Measurements from ENCODE around the gene NEMF.
"Not testable (repeated sequence)": the region's sequence is repeated elsewhere in the genome, so short reads cannot be mapped to it uniquely, and the experiment has no call there.

Gene NEMF

DNA sequence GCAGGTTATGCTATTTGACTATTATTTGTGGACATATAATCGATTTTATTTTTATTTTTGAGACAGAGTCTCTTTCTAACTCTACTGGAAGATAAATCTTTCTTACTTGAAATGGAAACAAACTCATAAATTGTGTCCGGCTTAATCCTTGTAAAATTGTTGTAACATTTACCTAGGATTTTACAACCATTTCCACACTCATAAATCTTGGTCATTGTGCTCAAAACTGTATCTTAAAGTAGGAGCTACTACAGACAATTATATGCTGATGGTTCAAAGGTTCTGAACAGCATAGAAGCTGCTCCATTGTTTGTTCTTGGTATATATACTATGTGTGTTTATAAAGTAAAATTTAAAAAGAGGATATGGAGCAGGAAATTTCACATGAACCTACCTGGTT, 35.7 kb upstream of the NEMF start:
- Histone ChIP-seq H3K9ac (ENCODE audit: low read depth, low read length) (no peak overlapping the region), H3K4me1 (ENCODE audit: insufficient read depth, low read length) (peaks cover 11% of the 10 kb centered on the region), H3K9me3 (ENCODE audit: control insufficient read depth, insufficient read depth, low read length) (no peaks in the 10 kb centered on the region), H3K36me3 (ENCODE audit: insufficient read depth, low read length) (no peaks in the 10 kb centered on the region)

GRCh38 chr14:49886523-49886922, 33.9 kb upstream of the NEMF start:
- no peak overlapping the region for H3K9ac ChIP-seq (ENCODE audit: low read depth, low read length)
- H3K4me1 ChIP-seq (ENCODE audit: insufficient read depth, low read length), result peaks cover 16% of the 10 kb centered on the region
- no peaks in the 10 kb centered on the region for H3K9me3 ChIP-seq (ENCODE audit: control insufficient read depth, insufficient read depth, low read length)
- no peaks in the 10 kb centered on the region for H3K36me3 ChIP-seq (ENCODE audit: insufficient read depth, low read length)

- Histone ChIP-seq H3K9ac (ENCODE audit: low read depth, low read length) (no peak overlapping the region), H3K9me3 (ENCODE audit: control insufficient read depth, insufficient read depth, low read length) (no peaks in the 10 kb centered on the region), H3K4me1 (ENCODE audit: insufficient read depth, low read length) (peaks cover 19% of the 10 kb centered on the region), H3K36me3 (ENCODE audit: insufficient read depth, low read length) (no peaks in the 10 kb centered on the region)
These were observed 30.5 kb upstream of the NEMF start for GRCh38 chr14:49882826-49883694.

- H3K4me1 ChIP-seq (ENCODE audit: insufficient read depth, low read length), result peaks cover 19% of the 10 kb centered on the region
- H3K9me3 ChIP-seq (ENCODE audit: control insufficient read depth, insufficient read depth, low read length), result no peaks in the 10 kb centered on the region
- no peak overlapping the region for H3K9ac ChIP-seq (ENCODE audit: low read depth, low read length)
- H3K36me3 ChIP-seq (ENCODE audit: insufficient read depth, low read length), result no peaks in the 10 kb centered on the region
These were observed 28.9 kb upstream of the NEMF start for GRCh38 chr14:49881350-49882001.

- Histone ChIP-seq H3K9ac (ENCODE audit: low read depth, low read length) (no peak overlapping the region), H3K4me1 (ENCODE audit: insufficient read depth, low read length) (peaks cover 19% of the 10 kb centered on the region)
These were observed 27.9 kb upstream of the NEMF start for GRCh38 chr14:49880267-49881064.

DNA sequence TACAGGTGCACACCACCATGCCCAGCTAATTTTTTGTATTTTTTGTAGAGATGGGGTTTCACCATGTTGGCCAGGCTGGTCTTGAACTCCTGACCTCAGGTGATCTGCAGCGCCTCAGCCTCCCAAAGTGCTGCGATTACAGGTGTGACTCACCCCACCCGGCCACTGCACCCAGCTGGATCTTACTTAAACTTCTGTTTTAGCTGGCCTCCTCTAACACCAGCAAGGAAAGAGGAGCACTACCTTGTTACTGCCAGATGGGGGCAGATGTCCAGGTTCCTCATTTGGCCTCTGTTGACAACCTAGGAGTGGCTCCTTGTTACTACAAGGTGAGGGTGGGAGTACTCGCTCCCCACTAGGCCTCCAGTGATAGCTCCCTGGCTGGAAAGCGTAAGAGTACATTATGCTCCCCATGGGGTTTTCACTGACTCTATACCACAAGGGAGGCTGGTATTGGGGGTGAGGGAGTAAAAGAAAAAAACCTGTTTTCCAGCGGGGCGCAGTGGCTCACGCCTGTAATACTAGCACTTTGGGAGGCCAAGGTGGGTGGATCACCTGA, 27.1 kb upstream of the NEMF start:
- no peak overlapping the region for H3K9ac ChIP-seq (ENCODE audit: low read depth, low read length)
- H3K9me3 ChIP-seq (ENCODE audit: control insufficient read depth, insufficient read depth, low read length), result no peaks in the 10 kb centered on the region
- peaks cover 19% of the 10 kb centered on the region for H3K4me1 ChIP-seq (ENCODE audit: insufficient read depth, low read length)
- no peaks in the 10 kb centered on the region for H3K36me3 ChIP-seq (ENCODE audit: insufficient read depth, low read length)

More at GRCh38 chr14:49880267-49881064, 27.9 kb upstream of the NEMF start:
- Histone ChIP-seq H3K36me3 (ENCODE audit: insufficient read depth, low read length) (no peaks in the 10 kb centered on the region), H3K9me3 (ENCODE audit: control insufficient read depth, insufficient read depth, low read length) (no peaks in the 10 kb centered on the region)

DNA sequence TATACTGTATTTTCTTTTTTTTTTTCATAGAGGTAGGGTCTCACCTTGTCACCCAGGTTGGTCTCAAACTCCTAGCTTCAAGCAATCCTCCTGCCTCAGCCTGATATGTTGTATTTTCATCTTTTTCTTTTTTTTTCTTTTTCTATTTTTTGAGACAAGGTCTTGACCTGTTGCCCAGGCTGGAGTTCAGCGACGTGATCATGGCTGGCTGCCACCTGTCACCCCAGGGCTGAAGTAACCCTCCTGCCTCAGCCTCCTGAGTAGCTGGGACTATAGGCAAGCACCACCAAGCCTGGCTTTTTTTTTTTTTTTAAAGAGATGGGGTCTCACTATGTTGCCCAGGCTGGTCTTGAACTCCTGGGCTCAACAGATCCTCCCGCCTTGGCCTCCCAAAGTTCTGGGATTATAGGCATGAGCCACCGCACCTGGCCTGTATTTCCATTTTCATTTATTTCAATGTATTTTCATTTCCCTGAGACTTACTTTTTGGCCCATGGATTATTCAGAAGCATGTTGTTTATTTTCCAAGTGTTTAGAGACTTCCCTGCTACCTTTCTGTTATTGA, 24.1 kb upstream of the NEMF start:
- peaks cover 4% of the 10 kb centered on the region; the same call in 1 of the 2 replicates for H3K4me1 ChIP-seq (ENCODE audit: insufficient read depth, low read length)
- H3K9ac ChIP-seq (ENCODE audit: low read depth, low read length), result no peak overlapping the region
- H3K36me3 ChIP-seq (ENCODE audit: insufficient read depth, low read length), result no peaks in the 10 kb centered on the region
- no peaks in the 10 kb centered on the region for H3K9me3 ChIP-seq (ENCODE audit: control insufficient read depth, insufficient read depth, low read length)

DNA sequence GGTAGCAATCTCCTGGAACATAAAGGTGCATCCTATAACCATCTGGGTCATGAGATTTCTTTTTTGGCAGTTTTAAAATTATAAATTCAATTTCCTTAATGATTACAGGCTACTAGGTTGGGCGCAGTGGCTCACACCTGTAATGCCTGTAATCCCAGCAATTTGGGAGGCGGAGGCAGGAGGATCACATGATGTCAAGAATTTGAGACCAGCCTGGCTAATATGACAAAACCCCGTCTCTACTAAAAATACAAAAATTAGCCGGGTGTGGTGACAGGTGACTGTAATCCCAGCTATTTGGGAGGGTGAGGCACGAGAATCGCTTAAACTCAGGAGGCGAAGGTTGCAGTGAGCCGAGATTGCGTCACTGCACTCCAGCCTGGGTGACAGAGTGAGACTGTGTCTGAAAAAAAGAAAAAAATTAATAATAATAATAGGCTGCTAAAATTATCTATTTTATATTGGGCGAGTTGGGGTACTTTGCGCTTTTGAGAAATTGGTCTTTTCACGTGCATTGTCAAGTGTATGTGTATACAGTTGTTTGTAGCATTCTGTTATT, 23.1 kb upstream of the NEMF start:
- H3K4me1 ChIP-seq (ENCODE audit: insufficient read depth, low read length), result no peaks in the 10 kb centered on the region
- H3K9ac ChIP-seq (ENCODE audit: low read depth, low read length), result no peak overlapping the region

GRCh38 chr14:49873548-49873947, 21.0 kb upstream of the NEMF start:
- H3K36me3 ChIP-seq (ENCODE audit: insufficient read depth, low read length); H3K9me3 ChIP-seq (ENCODE audit: control insufficient read depth, insufficient read depth, low read length); H3K4me1 ChIP-seq (ENCODE audit: insufficient read depth, low read length); H3K9ac ChIP-seq (ENCODE audit: low read depth, low read length): not testable (repeated sequence)

More for the DNA sequence above, 23.1 kb upstream of the NEMF start:
- Histone ChIP-seq H3K36me3 (ENCODE audit: insufficient read depth, low read length) (no peaks in the 10 kb centered on the region), H3K9me3 (ENCODE audit: control insufficient read depth, insufficient read depth, low read length) (no peaks in the 10 kb centered on the region)

- no peaks in the 10 kb centered on the region for H3K36me3 ChIP-seq (ENCODE audit: insufficient read depth, low read length)
- H3K9ac ChIP-seq (ENCODE audit: low read depth, low read length), result no peak overlapping the region
- H3K4me1 ChIP-seq (ENCODE audit: insufficient read depth, low read length), result peaks cover 4% of the 10 kb centered on the region; the same call in 1 of the 2 replicates
- H3K9me3 ChIP-seq (ENCODE audit: control insufficient read depth, insufficient read depth, low read length), result no peaks in the 10 kb centered on the region
These were observed 18.3 kb upstream of the NEMF start for GRCh38 chr14:49870908-49871307.

GRCh38 chr14:49868720-49869114, 16.1 kb upstream of the NEMF start:
- peak overlapping the region; percentile 90; the same call in 1 of the 2 replicates for H3K9ac ChIP-seq (ENCODE audit: low read depth, low read length)
- H3K9me3 ChIP-seq (ENCODE audit: control insufficient read depth, insufficient read depth, low read length), result no peaks in the 10 kb centered on the region
- H3K36me3 ChIP-seq (ENCODE audit: insufficient read depth, low read length), result no peaks in the 10 kb centered on the region
- peaks cover 4% of the 10 kb centered on the region; the same call in 1 of the 2 replicates for H3K4me1 ChIP-seq (ENCODE audit: insufficient read depth, low read length)

DNA sequence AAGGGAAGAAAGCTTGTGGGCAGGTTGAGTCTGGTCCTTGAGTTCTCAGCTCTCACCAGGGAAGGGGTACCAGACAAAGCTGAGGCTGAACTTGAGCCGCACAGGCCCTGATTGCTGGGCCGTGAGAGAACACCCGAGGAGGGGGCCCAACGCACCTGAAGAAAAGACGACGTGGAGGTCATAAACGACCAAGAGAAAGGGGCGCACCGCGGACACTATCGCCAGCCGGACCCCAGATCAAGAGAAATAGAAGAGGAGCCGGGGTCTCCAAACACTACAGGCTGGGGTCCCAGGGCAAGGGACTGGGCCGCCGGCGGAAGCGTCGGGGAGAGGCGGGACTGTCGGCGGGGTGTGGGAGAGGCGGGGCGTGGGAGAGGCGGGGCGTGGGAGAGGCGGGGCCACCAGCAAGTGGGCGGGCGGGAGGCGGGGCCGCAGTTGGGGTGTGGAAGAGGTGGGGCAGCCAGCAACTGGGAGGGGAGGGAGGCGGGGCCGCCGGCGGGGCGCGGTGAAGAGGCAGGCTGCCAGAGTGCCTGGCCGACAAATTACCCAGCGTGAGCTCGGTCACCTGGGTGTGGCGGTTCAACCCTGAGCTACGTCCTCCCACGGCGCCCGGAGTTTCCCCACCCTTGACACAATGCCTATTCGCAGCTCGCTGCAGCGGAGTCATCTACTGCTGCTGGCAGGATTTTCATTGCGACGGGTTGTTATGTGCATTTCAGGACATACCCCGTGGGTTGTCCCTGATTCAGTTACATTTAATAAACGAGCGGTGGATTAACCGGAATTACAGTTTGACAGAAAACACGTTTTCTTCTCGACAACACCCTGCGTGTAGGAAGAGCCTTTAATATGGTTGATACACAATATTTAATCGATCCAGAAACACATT, 15.5 kb upstream of the NEMF start:
- peaks cover 4% of the 10 kb centered on the region; the same call in 1 of the 2 replicates for H3K4me1 ChIP-seq (ENCODE audit: insufficient read depth, low read length)
- peak overlapping the region; percentile 97 for H3K9ac ChIP-seq (ENCODE audit: low read depth, low read length)
- H3K9me3 ChIP-seq (ENCODE audit: control insufficient read depth, insufficient read depth, low read length), result no peaks in the 10 kb centered on the region
- H3K36me3 ChIP-seq (ENCODE audit: insufficient read depth, low read length), result no peaks in the 10 kb centered on the region

- no peaks in the 10 kb centered on the region for H3K9me3 ChIP-seq (ENCODE audit: control insufficient read depth, insufficient read depth, low read length)
- H3K4me1 ChIP-seq (ENCODE audit: insufficient read depth, low read length), result peaks cover 4% of the 10 kb centered on the region; the same call in 1 of the 2 replicates
- H3K36me3 ChIP-seq (ENCODE audit: insufficient read depth, low read length), result no peaks in the 10 kb centered on the region
- no peak overlapping the region for H3K9ac ChIP-seq (ENCODE audit: low read depth, low read length)
These were observed 12.9 kb upstream of the NEMF start for GRCh38 chr14:49865431-49865859.

Measured in ES-I3 (cell line).